HEK293 (cell line): ENCODE results near the gene PPT2.

ENCODE experiments used
- CTCF ChIA-PET: fragments of 350-600 bp; formaldehyde crosslinking; extraction: SDS; loops from one replicate; lab custom pipeline; 2021; ENCODE audit warnings: antibody characterized with exemption; lab: Yijun Ruan, JAX
- POLR2A ChIA-PET: fragments of 300-600 bp; formaldehyde crosslinking; extraction: SDS; loops from one replicate; lab custom pipeline; 2020; ENCODE audit warnings: antibody characterized with exemption, inconsistent platforms; lab: Yijun Ruan, JAX
- H3K27ac ChIP-seq: fragments of 200-500 bp; sonication (Bioruptor generic); 2 replicates; pipeline ENCODE4 v1.5.1; 2014; ENCODE audit warnings: low read depth, low read length, control low read depth, inconsistent platforms; ENCODE audit errors: extremely low read depth
- H3K36me3 ChIP-seq, 2 experiments: fragments of 200-500 bp in 1 of 2; sonication (Bioruptor generic) in 1 of 2; 1 replicate in 1 of 2; 2 replicates in 1 of 2; pipeline ENCODE4 v1.5.1; 2014 to 2017; ENCODE audit warnings: inconsistent platforms in 2 of 2, low read length in 2 of 2; ENCODE audit not compliant: control insufficient read depth in 2 of 2, insufficient read depth in 1 of 2
- H3K4me1 ChIP-seq: fragments of 200-500 bp; sonication (Bioruptor generic); 2 replicates; pipeline ENCODE4 v1.5.1; 2014; ENCODE audit warnings: mild to moderate bottlenecking, low read length, inconsistent platforms; ENCODE audit not compliant: control insufficient read depth, insufficient read depth
- H3K4me3 ChIP-seq: 2 replicates; pipeline ENCODE4 v1.5.1; 2011; ENCODE audit warnings: low read depth, mild to moderate bottlenecking, control low read depth, low read length, moderate library complexity
- H3K9me3 ChIP-seq: fragments of 200-500 bp; sonication (Bioruptor generic); 2 replicates; pipeline ENCODE4 v1.5.1; 2014; ENCODE audit warnings: low read depth, low read length, inconsistent platforms; ENCODE audit not compliant: control insufficient read depth, insufficient read depth
- ELK4 ChIP-seq: IDR thresholded peaks from 2 replicates; pipeline ENCODE4 v1.6.1; 2011; ENCODE audit warnings: mild to moderate bottlenecking, low read depth, low read length, borderline replicate concordance
- KLF1 ChIP-seq: fragments of 450-650 bp; formaldehyde crosslinking; IDR thresholded peaks from 2 replicates; pipeline ENCODE4 v1.5.1; 2016; ENCODE audit warnings: missing biosample characterization, missing genetic modification characterization
- KLF16 ChIP-seq: fragments of 450-650 bp; formaldehyde crosslinking; IDR thresholded peaks from 2 replicates; pipeline ENCODE4 v1.5.1; 2017; ENCODE audit warnings: missing biosample characterization, missing genetic modification characterization
- KLF17 ChIP-seq: fragments of 450-650 bp; formaldehyde crosslinking; IDR thresholded peaks from 2 replicates; pipeline ENCODE4 v1.5.1; 2016; ENCODE audit warnings: missing biosample characterization, missing genetic modification characterization
- REST ChIP-seq: fragments of 450-650 bp; formaldehyde crosslinking; IDR thresholded peaks from 2 replicates; pipeline ENCODE4 v1.5.1; 2016; ENCODE audit warnings: missing biosample characterization, missing genetic modification characterization
- SETDB1 ChIP-seq: IDR thresholded peaks from one replicate; pipeline ENCODE4 v1.6.1; 2017; ENCODE audit warnings: mild to moderate bottlenecking, low read length, moderate library complexity, mixed read lengths; ENCODE audit not compliant: insufficient read length
- TCF7L2 ChIP-seq: IDR thresholded peaks from 2 replicates; pipeline ENCODE4 v1.6.1; 2011; ENCODE audit warnings: low read depth, mild to moderate bottlenecking, inconsistent platforms, low read length, moderate library complexity, borderline replicate concordance
- ZBTB7A ChIP-seq: fragments of 450-650 bp; formaldehyde crosslinking; IDR thresholded peaks from 2 replicates; pipeline ENCODE4 v1.5.1; 2016; ENCODE audit warnings: low read depth, missing biosample characterization, missing genetic modification characterization
- ZNF174 ChIP-seq: fragments of 450-650 bp; formaldehyde crosslinking; IDR thresholded peaks from 2 replicates; pipeline ENCODE4 v1.5.0; 2017; ENCODE audit warnings: missing biosample characterization, mild to moderate bottlenecking, missing genetic modification characterization
- ZNF302 ChIP-seq: fragments of 450-650 bp; formaldehyde crosslinking; IDR thresholded peaks from 2 replicates; pipeline ENCODE4 v1.5.1; 2016; ENCODE audit warnings: missing biosample characterization, missing genetic modification characterization, low read depth
- ZNF311 ChIP-seq: fragments of 450-650 bp; formaldehyde crosslinking; IDR thresholded peaks from 2 replicates; pipeline ENCODE4 v1.5.1; 2017; ENCODE audit warnings: missing biosample characterization, missing genetic modification characterization, borderline replicate concordance
- ZNF335 ChIP-seq: fragments of 450-650 bp; formaldehyde crosslinking; conservative IDR thresholded peaks from 2 replicates; pipeline ENCODE4 v1.5.1; 2016; ENCODE audit warnings: missing biosample characterization, missing genetic modification characterization
- ZNF416 ChIP-seq: fragments of 450-650 bp; formaldehyde crosslinking; IDR thresholded peaks from 2 replicates; pipeline ENCODE4 v1.5.1; 2016; ENCODE audit warnings: missing biosample characterization, missing genetic modification characterization
- ZNF514 ChIP-seq: fragments of 450-650 bp; formaldehyde crosslinking; IDR thresholded peaks from 2 replicates; pipeline ENCODE4 v1.5.1; 2016; ENCODE audit warnings: missing biosample characterization, missing genetic modification characterization
- TF ChIP-seq, protein P1 (sequence below): fragments of 450-650 bp; formaldehyde crosslinking; conservative IDR thresholded peaks from 2 replicates; pipeline ENCODE4 v1.5.1; 2016; ENCODE audit warnings: low read depth, missing biosample characterization, missing genetic modification characterization

The PPT2 gene

GRCh38 chr6:32153564-32154513, at the start of gene PPT2 (continued):
- no peak for TF ChIP-seq ZNF311 (tag by site-specific recombination)
- no peak for TF ChIP-seq ZNF514 (tag by site-specific recombination)
- TF ChIP-seq ZNF302 (tag by site-specific recombination), result no peak

DNA sequence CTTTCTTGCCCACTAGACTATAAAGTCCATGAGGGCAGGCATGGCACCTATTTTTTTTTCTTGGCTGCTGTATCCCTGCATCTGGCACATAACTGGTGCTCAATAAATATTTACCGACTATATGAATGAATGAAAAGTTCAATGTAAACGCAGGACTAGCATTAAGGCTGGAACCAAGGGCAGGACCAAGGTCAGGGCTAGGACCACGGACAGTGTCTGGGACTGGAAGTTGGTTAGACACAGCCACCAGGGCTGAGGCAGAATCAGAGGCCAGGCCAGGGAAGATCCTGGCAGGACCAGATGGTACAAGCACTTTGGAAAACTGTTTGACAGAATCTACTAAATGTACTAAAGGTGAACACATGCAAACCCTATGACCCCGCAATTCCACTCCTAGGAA, 48.5 kb upstream of the PPT2 start:
- CTCF ChIA-PET, result interaction anchor here (0.7 to 5.9 kb wide), 3 partner anchors 12 to 58 kb away, joined by 3 to 45 read pairs (median 5); no protein-coding TSS in a partner anchor
- Histone ChIP-seq H3K27ac (no peak overlapping the region), H3K36me3 (no peaks in the 10 kb centered on the region), H3K4me1 (peaks cover 9% of the 10 kb centered on the region; the same call in 1 of the 2 replicates), H3K4me3 (no peak overlapping the region), H3K9me3 (no peaks in the 10 kb centered on the region)
- POLR2A ChIA-PET, result no interaction called here
- TF ChIP-seq REST (tag by site-specific recombination) (peak; percentile 99), ELK4 (no peak)

GRCh38 chr6:32107406-32107805, 46.5 kb upstream of the PPT2 start:
- TF ChIP-seq KLF17 (tag by site-specific recombination) (peak; percentile 94), ZBTB7A (tag by site-specific recombination) (no peak), SETDB1 (no peak)
- TF ChIP-seq, all 188 proteins: peak for 1
- Histone ChIP-seq H3K27ac (no peak overlapping the region), H3K4me3 (no peak overlapping the region), H3K36me3 (peaks cover 0 to 6% of the 10 kb centered on the region in 2 experiments; a peak in 1 of 3 replicates), H3K9me3 (no peaks in the 10 kb centered on the region), H3K4me1 (peaks cover 9% of the 10 kb centered on the region; the same call in 1 of the 2 replicates)
- ChIA-PET POLR2A (interaction anchor here (0.9 kb wide), 1 partner anchor 12 kb away, joined by 3 read pairs; no protein-coding TSS in a partner anchor), CTCF (interaction anchor here (1.5 to 5.9 kb wide), 2 partner anchors 10 to 13 kb away, joined by 4 to 45 read pairs; no protein-coding TSS in a partner anchor)

DNA sequence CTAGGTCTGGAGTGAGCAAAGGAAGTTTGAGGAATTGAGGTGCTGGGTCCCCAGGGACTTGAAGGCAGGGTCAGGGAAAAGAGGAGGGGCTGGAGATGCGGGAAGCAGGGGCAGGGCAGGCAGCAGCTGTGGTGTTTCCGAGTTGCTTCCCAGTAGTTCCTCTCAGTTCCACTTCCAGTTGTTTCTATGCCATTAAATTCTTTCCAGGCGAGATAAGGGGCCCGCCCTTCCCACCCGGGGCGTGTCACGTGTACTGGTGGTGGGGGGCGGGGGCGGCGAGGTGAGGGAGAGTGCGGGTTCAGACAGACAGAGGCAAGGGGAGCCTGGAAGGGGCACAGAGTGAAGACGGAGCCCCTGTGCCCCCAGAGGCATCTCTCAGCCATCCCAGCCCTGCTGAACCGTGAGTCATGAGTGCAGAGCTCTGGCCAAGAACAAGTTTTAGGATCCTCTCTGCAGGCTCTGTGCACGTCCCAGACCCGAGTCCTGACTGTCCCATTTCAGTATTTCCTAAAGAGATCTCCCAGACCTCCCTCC, 45.8 kb upstream of the PPT2 start:
- Histone ChIP-seq H3K4me3 (no peak overlapping the region), H3K36me3 (peaks cover 0 to 7% of the 10 kb centered on the region in 2 experiments; a peak in 1 of 3 replicates), H3K9me3 (no peaks in the 10 kb centered on the region), H3K27ac (no peak overlapping the region), H3K4me1 (peaks cover 9% of the 10 kb centered on the region; the same call in 1 of the 2 replicates)
- ChIA-PET POLR2A (interaction anchor here (0.7 to 1.6 kb wide), 4 partner anchors 9 to 210 kb away, joined by 3 to 5 read pairs (median 4); partner anchors contain the start of gene ATF6B), CTCF (interaction anchor here (0.7 to 5.9 kb wide), 4 partner anchors 9 to 331 kb away, joined by 3 to 45 read pairs (median 4); a partner anchor contains a TSS)
- TF ChIP-seq ZNF174 (tag by site-specific recombination) (no peak), TCF7L2 (no peak), KLF1 (tag by site-specific recombination) (peak; percentile 87), ZNF335 (tag by site-specific recombination) (no peak), KLF16 (no peak), ZNF416 (no peak)
- TF ChIP-seq, protein P1, sequence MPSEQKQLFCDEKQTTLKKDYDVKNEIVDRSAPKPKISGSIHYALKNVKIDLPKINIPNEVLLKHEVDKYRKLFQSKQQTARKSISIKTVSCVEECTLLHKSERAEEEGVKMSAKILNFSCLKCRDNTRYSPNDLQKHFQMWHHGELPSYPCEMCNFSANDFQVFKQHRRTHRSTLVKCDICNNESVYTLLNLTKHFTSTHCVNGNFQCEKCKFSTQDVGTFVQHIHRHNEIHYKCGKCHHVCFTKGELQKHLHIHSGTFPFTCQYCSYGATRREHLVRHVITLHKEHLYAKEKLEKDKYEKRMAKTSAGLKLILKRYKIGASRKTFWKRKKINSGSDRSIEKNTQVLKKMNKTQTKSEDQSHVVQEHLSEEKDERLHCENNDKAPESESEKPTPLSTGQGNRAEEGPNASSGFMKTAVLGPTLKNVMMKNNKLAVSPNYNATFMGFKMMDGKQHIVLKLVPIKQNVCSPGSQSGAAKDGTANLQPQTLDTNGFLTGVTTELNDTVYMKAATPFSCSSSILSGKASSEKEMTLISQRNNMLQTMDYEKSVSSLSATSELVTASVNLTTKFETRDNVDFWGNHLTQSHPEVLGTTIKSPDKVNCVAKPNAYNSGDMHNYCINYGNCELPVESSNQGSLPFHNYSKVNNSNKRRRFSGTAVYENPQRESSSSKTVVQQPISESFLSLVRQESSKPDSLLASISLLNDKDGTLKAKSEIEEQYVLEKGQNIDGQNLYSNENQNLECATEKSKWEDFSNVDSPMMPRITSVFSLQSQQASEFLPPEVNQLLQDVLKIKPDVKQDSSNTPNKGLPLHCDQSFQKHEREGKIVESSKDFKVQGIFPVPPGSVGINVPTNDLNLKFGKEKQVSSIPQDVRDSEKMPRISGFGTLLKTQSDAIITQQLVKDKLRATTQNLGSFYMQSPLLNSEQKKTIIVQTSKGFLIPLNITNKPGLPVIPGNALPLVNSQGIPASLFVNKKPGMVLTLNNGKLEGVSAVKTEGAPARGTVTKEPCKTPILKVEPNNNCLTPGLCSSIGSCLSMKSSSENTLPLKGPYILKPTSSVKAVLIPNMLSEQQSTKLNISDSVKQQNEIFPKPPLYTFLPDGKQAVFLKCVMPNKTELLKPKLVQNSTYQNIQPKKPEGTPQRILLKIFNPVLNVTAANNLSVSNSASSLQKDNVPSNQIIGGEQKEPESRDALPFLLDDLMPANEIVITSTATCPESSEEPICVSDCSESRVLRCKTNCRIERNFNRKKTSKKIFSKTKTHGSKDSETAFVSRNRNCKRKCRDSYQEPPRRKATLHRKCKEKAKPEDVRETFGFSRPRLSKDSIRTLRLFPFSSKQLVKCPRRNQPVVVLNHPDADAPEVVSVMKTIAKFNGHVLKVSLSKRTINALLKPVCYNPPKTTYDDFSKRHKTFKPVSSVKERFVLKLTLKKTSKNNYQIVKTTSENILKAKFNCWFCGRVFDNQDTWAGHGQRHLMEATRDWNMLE (tag by site-specific recombination), result no peak
